Urinary bladder (tissue), 4 donors: ENCODE measurements around the gene DISC1. TPM values are rescaled to one million over a fixed set of nuclear protein-coding genes. Genes with fewer than 3 reads are reported as not detected.
"Not testable (repeated sequence)": the region's sequence is repeated elsewhere in the genome, so short reads cannot be mapped to it uniquely, and the experiment has no call there.

Source experiments
- DNase-seq: peaks from one replicate; pipeline ENCODE4 v3.0.0-alpha.2; 2015; ENCODE audit errors: extremely low spot score
- H3K27ac ChIP-seq: one replicate; pipeline ENCODE4 v1.5.1; 2013; ENCODE audit warnings: low read depth, mild to moderate bottlenecking, moderate library complexity
- H3K36me3 ChIP-seq: one replicate; pipeline ENCODE4 v1.6.1; 2013; ENCODE audit warnings: mild to moderate bottlenecking, moderate library complexity; ENCODE audit not compliant: insufficient read depth
- H3K4me1 ChIP-seq: one replicate; pipeline ENCODE4 v1.6.1; 2013; ENCODE audit warnings: mild to moderate bottlenecking, moderate library complexity; ENCODE audit not compliant: insufficient read depth
- H3K4me3 ChIP-seq: one replicate; pipeline ENCODE4 v1.5.1; 2013; ENCODE audit warnings: low read depth, low read length
- WGBS: extraction: QIAGEN DNeasy Blood & Tissue Kit; methylation state at CpG from one replicate; pipeline ENCODE4 v1.1.7; 2013; 5-methylcytosine and 5-hydroxymethylcytosine counted together
- polyA plus RNA-seq: library from polyadenylated mRNA; stranded (reverse); fragments of 200-250 nt; gene quantifications from one replicate; pipeline ENCODE4 v1.2.3, GENCODE V29; 2013
- total RNA-seq: library from RNA; depleted of rRNA; stranded (reverse); fragments of >200 nt; gene quantifications from one replicate; pipeline ENCODE4 v1.2.3, GENCODE V29; 2014
- donor health status: healthy with polysubstance abuse.
- donor health status: healthy.

The DISC1 gene
- total and polyA plus RNA-seq, 2 donors, result 1.6 to 32.0 TPM

GRCh38 chr1:231656741-231657140 lies 30.2 kb downstream of the DISC1 start:
- H3K4me3 ChIP-seq, result no peak overlapping the region
- no peak for DNase-seq
- no peaks in the 10 kb centered on the region for H3K4me1 ChIP-seq
- no peaks in the 10 kb centered on the region for H3K36me3 ChIP-seq
- no peak overlapping the region for H3K27ac ChIP-seq
- WGBS, result 86% methylated on average over 1 of the region's 1 CpG

- H3K27ac ChIP-seq, H3K4me1 ChIP-seq, H3K4me3 ChIP-seq, H3K36me3 ChIP-seq, DNase-seq: not testable (repeated sequence)
- WGBS, result 96% methylated on average over 1 of the region's 1 CpG
Observed at GRCh38 chr1:231658223-231658622, 31.6 kb downstream of the DISC1 start.

DNA sequence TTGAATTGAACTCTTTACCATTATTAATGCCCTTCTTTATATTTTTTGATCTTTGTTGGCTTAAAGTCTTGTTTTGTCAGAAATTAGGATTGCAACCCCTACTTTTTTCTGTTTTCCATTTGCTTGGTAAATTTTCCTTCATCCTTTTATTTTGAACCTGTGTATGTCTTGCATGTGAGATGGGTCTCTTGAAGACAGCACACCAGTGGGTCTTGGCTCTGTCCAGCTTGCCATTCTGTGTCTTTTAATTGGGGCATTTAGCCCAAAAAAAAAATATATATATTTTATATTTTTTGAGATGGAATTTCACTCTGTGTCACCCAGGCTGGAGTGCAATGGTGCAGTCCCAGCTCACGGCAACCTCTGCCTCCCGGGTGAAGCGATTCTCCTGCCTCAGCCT lies 33.6 kb downstream of the DISC1 start:
- Histone ChIP-seq H3K4me1 (no peaks in the 10 kb centered on the region), H3K4me3 (no peak overlapping the region), H3K27ac (no peak overlapping the region), H3K36me3 (no peaks in the 10 kb centered on the region)
- 98% methylated on average over 3 of the region's 3 CpGs for WGBS
- DNase-seq, result no peak

- 83% methylated on average over 2 of the region's 2 CpGs for WGBS
- Histone ChIP-seq H3K4me3 (no peak overlapping the region), H3K4me1 (no peaks in the 10 kb centered on the region), H3K36me3 (no peaks in the 10 kb centered on the region), H3K27ac (no peak overlapping the region)
- DNase-seq, result no peak
Observed at GRCh38 chr1:231663211-231663792, 36.7 kb downstream of the DISC1 start.

DNA sequence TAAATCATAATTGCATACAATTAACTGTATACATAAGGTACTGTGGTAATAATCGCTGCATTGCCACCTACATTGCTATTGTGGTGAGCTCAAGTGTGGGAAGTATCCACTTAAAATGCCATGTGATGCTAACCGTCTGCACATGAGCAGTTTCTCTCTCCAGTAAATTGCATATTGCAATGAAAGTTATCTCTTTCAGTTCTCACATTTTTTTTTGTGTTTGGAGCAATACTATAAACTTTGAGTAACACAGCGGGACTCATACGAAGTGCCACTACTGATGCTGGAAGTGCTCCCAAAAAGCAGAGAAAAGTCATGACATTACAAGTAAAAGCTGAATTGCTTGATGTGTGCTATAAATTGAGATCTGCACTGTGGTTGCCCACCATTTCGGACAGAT lies 38.5 kb downstream of the DISC1 start:
- H3K4me3 ChIP-seq, result no peak overlapping the region
- no peak overlapping the region for H3K27ac ChIP-seq
- H3K4me1 ChIP-seq, result no peaks in the 10 kb centered on the region
- no peaks in the 10 kb centered on the region for H3K36me3 ChIP-seq
- 60% methylated on average over 5 of the region's 5 CpGs for WGBS
- no peak for DNase-seq

GRCh38 chr1:231665726-231666125 lies 39.1 kb downstream of the DISC1 start:
- no peak for DNase-seq
- Histone ChIP-seq H3K36me3 (no peaks in the 10 kb centered on the region), H3K4me1 (no peaks in the 10 kb centered on the region), H3K4me3 (no peak overlapping the region), H3K27ac (no peak overlapping the region)
- WGBS, result 95% methylated on average over 3 of the region's 3 CpGs

- H3K36me3 ChIP-seq, result peaks cover 2% of the 10 kb centered on the region
- DNase-seq, result no peak
- H3K4me1 ChIP-seq, result no peaks in the 10 kb centered on the region
- no peak overlapping the region for H3K27ac ChIP-seq
- 72% methylated on average over 7 of the region's 7 CpGs for WGBS
- no peak overlapping the region for H3K4me3 ChIP-seq
Observed at GRCh38 chr1:231666220-231666936, 39.8 kb downstream of the DISC1 start.

GRCh38 chr1:231666937-231667608 lies 40.5 kb downstream of the DISC1 start:
- 16% methylated on average over 1 of the region's 1 CpG for WGBS
- no peak for DNase-seq
- no peak overlapping the region for H3K27ac ChIP-seq

GRCh38 chr1:231667896-231668506 lies 41.4 kb downstream of the DISC1 start:
- H3K36me3 ChIP-seq, result peaks cover 2% of the 10 kb centered on the region
- no peak overlapping the region for H3K4me3 ChIP-seq
- WGBS, result 91% methylated on average over 3 of the region's 3 CpGs
- H3K27ac ChIP-seq, result no peak overlapping the region
- DNase-seq, result no peak
- no peaks in the 10 kb centered on the region for H3K4me1 ChIP-seq

More at GRCh38 chr1:231666937-231667608, 40.5 kb downstream of the DISC1 start:
- Histone ChIP-seq H3K36me3 (peaks cover 2% of the 10 kb centered on the region), H3K4me1 (no peaks in the 10 kb centered on the region), H3K4me3 (no peak overlapping the region)

GRCh38 chr1:231668826-231669225 lies 42.2 kb downstream of the DISC1 start:
- H3K27ac ChIP-seq, result no peak overlapping the region
- no peak for DNase-seq
- H3K4me3 ChIP-seq, result no peak overlapping the region
- peaks cover 2% of the 10 kb centered on the region for H3K36me3 ChIP-seq
- no peaks in the 10 kb centered on the region for H3K4me1 ChIP-seq

GRCh38 chr1:231669864-231670621 lies 43.5 kb downstream of the DISC1 start:
- 89% methylated on average over 4 of the region's 4 CpGs for whole genome bisulfite sequencing

DNA sequence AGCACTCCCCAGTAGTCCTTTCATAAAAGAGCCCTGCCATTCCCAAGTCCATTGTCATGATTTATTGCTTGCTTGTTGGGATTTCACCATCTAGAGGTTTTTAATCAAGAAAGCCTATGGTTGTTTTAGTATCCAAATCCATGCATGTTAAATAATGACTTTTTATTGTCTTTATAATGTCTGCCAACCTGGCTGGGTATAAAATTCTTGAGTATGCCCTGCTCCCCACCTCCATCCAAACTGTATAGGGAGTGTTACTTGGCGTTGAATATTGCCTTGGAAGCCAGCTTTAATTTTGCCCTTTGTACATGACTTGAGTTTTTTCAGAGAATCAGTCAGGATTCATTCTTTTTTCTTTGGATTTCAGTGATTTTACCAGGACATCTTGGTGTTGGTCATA lies 44.2 kb downstream of the DISC1 start:
- Histone ChIP-seq H3K4me1 (no peaks in the 10 kb centered on the region), H3K36me3 (peaks cover 2% of the 10 kb centered on the region), H3K27ac (no peak overlapping the region), H3K4me3 (no peak overlapping the region)
- WGBS, result 94% methylated on average over 1 of the region's 1 CpG
- DNase-seq, result no peak

More at GRCh38 chr1:231669864-231670621, 43.5 kb downstream of the DISC1 start:
- not testable (repeated sequence) for H3K4me3 ChIP-seq, H3K36me3 ChIP-seq, H3K27ac ChIP-seq, DNase-seq, H3K4me1 ChIP-seq

- H3K27ac ChIP-seq, result no peak overlapping the region
- no peak for DNase-seq
- no peak overlapping the region for H3K4me3 ChIP-seq
- H3K4me1 ChIP-seq, result peaks cover 1% of the 10 kb centered on the region
- peaks cover 2% of the 10 kb centered on the region for H3K36me3 ChIP-seq
- WGBS, result 94% methylated on average over 6 of the region's 6 CpGs
Observed at GRCh38 chr1:231674575-231674974, 48.0 kb downstream of the DISC1 start.
